ENCODE data around the gene ASPHD1. TPM values are rescaled to one million over a fixed set of nuclear protein-coding genes. Genes with fewer than 3 reads are reported as not detected.

ASPHD1 gene
- total RNA-seq, 1 donor from 2014 or later: 14.2 TPM

DNA sequence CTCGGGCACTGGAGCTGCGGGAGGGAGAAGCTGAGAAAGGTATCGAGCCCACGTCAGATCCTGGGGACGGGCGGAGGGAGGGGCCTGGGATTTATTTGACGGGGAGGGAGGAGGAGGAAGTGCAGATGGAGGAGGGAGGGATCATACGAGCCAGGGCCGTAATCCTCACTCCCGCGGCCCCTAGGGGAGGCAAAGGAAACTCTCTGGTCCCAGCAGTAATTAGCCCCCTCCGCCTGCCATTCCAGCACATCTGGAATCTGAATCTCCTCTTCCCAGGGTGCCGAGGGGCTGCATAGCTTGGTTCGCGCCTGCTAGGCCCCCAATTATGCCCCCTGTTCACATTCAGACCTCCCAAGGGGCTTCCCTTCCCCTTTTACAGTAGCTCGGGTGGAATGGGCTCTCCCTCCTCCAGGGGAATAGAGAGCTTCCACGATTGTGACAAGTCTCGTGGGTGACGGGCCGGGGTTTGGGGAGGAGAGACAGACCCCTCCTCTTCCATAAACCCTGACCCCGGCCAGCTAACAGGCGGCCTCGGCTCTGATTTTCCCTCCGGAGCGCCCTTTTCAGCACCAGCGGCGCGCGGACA is 679 bp upstream of the ASPHD1 start, which contains the start of gene SEZ6L2:
Gene SEZ6L2, minus strand, starts transcription at position 35 of the 586 bp plus-strand sequence. CDS start 531 bp downstream, outside the sequence.
- H3K4me3 Mint-ChIP-seq: peak within 1 kb of the TSS; percentile 83
- DNase-seq (ENCODE audit: low spot score in 2 of 2, unreplicated experiment in 2 of 2): peak; percentile 76 to 92
- TF ChIP-seq, protein P1, sequence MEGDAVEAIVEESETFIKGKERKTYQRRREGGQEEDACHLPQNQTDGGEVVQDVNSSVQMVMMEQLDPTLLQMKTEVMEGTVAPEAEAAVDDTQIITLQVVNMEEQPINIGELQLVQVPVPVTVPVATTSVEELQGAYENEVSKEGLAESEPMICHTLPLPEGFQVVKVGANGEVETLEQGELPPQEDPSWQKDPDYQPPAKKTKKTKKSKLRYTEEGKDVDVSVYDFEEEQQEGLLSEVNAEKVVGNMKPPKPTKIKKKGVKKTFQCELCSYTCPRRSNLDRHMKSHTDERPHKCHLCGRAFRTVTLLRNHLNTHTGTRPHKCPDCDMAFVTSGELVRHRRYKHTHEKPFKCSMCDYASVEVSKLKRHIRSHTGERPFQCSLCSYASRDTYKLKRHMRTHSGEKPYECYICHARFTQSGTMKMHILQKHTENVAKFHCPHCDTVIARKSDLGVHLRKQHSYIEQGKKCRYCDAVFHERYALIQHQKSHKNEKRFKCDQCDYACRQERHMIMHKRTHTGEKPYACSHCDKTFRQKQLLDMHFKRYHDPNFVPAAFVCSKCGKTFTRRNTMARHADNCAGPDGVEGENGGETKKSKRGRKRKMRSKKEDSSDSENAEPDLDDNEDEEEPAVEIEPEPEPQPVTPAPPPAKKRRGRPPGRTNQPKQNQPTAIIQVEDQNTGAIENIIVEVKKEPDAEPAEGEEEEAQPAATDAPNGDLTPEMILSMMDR (IDR thresholded peaks at IDR 0.05; ENCODE audit: unreplicated experiment): no peak
- H3K4me1 Mint-ChIP-seq: peaks cover 28% of the 10 kb centered on the region
- no peaks in the 10 kb centered on the region for H3K36me3 Mint-ChIP-seq
- no peaks in the 10 kb centered on the region for H3K9me3 Mint-ChIP-seq
- H3K27me3 Mint-ChIP-seq (ENCODE audit: low read depth): peaks cover 39% of the 10 kb centered on the region
- H3K27ac Mint-ChIP-seq: peak within 1 kb of the TSS; percentile 94

DNA sequence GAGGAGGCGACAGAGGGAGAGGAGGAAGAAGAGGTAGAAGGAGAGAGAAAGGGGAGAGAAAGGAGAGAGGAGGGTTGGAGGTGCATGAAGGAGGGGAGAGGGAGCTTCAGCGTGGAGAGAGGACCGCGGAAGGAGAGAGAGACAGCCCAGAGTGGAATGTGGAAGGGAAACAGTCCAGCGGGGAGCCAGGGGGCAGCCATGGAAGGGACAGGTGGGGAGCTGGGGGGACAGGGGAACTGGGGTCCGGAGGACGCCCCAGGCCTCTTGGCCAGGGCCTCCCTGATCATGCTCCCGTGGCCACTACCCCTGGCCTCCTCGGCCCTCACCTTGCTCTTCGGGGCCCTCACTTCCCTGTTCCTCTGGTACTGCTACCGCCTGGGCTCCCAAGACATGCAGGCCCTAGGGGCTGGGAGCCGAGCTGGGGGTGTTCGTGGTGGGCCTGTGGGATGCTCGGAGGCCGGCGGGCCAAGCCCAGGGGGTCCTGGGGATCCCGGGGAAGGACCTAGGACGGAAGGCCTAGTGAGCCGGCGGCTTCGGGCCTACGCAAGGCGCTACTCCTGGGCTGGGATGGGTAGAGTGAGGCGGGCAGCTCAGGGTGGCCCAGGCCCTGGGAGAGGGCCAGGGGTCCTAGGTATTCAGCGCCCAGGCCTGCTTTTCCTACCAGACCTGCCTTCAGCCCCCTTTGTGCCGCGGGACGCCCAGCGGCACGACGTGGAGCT is 759 bp downstream of the ASPHD1 start:
- H3K9me3 Mint-ChIP-seq: no peaks in the 10 kb centered on the region
- peak overlapping the region; percentile 94 for H3K27ac Mint-ChIP-seq
- DNase-seq (ENCODE audit: low spot score in 2 of 2, unreplicated experiment in 2 of 2): no peak
- TF ChIP-seq, protein P1 (IDR thresholded peaks at IDR 0.05; ENCODE audit: unreplicated experiment): no peak
- H3K4me3 Mint-ChIP-seq: peak overlapping the region; percentile 83
- peaks cover 28% of the 10 kb centered on the region for H3K4me1 Mint-ChIP-seq
- H3K27me3 Mint-ChIP-seq (ENCODE audit: low read depth): peaks cover 39% of the 10 kb centered on the region
- H3K36me3 Mint-ChIP-seq: no peaks in the 10 kb centered on the region

DNA sequence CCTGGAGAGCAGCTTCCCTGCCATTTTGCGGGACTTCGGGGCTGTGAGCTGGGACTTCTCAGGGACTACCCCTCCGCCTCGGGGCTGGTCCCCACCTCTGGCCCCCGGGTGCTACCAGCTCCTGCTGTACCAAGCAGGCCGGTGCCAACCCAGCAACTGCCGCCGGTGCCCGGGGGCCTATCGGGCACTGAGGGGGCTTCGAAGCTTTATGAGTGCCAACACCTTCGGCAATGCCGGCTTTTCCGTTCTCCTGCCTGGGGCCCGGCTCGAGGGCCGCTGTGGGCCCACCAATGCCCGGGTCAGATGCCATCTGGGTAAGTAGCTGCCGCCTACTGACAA is 1.3 kb downstream of the ASPHD1 start:
- H3K27me3 Mint-ChIP-seq (ENCODE audit: low read depth): peaks cover 39% of the 10 kb centered on the region
- H3K4me1 Mint-ChIP-seq: peaks cover 28% of the 10 kb centered on the region
- H3K4me3 Mint-ChIP-seq: peak overlapping the region; percentile 53
- no peaks in the 10 kb centered on the region for H3K9me3 Mint-ChIP-seq
- DNase-seq (ENCODE audit: low spot score in 2 of 2, unreplicated experiment in 2 of 2): no peak
- TF ChIP-seq, protein P1 (IDR thresholded peaks at IDR 0.05; ENCODE audit: unreplicated experiment): no peak
- H3K36me3 Mint-ChIP-seq: peaks cover 3% of the 10 kb centered on the region
- peak overlapping the region; percentile 39 for H3K27ac Mint-ChIP-seq

DNA sequence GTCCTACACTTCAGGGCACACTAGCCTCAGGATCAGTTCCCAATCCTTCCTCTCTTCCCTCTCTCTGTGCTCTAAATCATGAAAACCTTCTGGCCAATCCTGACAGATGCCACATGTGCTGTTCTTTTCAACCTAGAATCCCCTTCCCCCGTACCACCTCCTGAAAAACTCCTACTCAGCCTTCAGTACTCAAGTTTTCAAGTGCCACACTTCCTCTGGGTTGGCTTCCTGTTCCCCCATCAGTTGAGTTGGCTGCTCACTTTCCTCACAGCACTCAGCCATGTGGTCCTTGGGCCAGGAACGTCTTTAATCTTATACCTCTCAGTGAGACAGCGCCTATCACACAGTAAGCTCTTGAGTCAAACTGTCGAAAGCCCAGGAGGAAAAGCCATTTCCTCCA is 3.3 kb downstream of the ASPHD1 start:
- DNase-seq (ENCODE audit: low spot score in 2 of 2, unreplicated experiment in 2 of 2): no peak
- H3K27me3 Mint-ChIP-seq (ENCODE audit: low read depth): peaks cover 25% of the 10 kb centered on the region
- no peak overlapping the region for H3K4me3 Mint-ChIP-seq
- peaks cover 14% of the 10 kb centered on the region for H3K4me1 Mint-ChIP-seq
- H3K9me3 Mint-ChIP-seq: no peaks in the 10 kb centered on the region
- no peak overlapping the region for H3K27ac Mint-ChIP-seq
- peaks cover 4% of the 10 kb centered on the region for H3K36me3 Mint-ChIP-seq
- TF ChIP-seq, protein P1 (IDR thresholded peaks at IDR 0.05; ENCODE audit: unreplicated experiment): no peak

DNA sequence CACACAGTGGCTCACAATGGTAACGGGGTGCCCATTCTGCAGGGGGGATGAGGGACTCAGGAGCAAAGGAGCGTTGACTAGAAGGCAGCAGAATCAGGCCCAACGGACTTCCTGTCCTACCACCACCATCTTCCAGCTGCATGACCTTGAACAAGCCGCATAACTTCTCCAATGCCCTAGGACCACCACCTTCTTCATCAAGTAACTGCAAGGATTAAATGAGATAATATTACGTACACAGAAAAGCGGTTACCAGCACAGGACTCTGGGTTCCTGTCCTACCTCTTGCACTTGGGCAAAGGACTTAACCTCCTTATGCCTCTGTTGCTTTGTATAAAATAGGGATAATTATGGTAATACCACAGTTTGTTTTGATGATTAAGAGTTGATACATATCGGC is 4.7 kb downstream of the ASPHD1 start:
- no peak for DNase-seq (ENCODE audit: low spot score in 2 of 2, unreplicated experiment in 2 of 2)
- Mint-ChIP-seq H3K27ac (no peak overlapping the region), H3K4me3 (no peak overlapping the region), H3K4me1 (peaks cover 9% of the 10 kb centered on the region), H3K36me3 (peaks cover 4% of the 10 kb centered on the region), H3K27me3 (ENCODE audit: low read depth) (peaks cover 15% of the 10 kb centered on the region), H3K9me3 (no peaks in the 10 kb centered on the region)
- TF ChIP-seq, protein P1 (IDR thresholded peaks at IDR 0.05; ENCODE audit: unreplicated experiment): no peak

All from mesothelial cell of epicardium (in vitro differentiated cells).